NK-92 treated with Interleukin-12 subunit alpha and Interleukin-12 subunit beta, amount 100 ng/mL, for 24 hours (cell line): ENCODE measurements around the gene PHF23.
"Not testable (repeated sequence)": the region's sequence is repeated elsewhere in the genome, so short reads cannot be mapped to it uniquely, and the experiment has no call there.

Experiments used
- DNase-seq: peaks from one replicate; lab custom pipeline; 2025; lab: John Stamatoyannopoulos, UW

PHF23 gene

GRCh38 chr17:7258731-7259554 is 19.7 kb upstream of the PHF23 start:
- DNase-seq, result no peak

- DNase-seq, result no peak
Observed at GRCh38 chr17:7256766-7257456, 17.7 kb upstream of the PHF23 start.

GRCh38 chr17:7254511-7254910 is 15.3 kb upstream of the PHF23 start:
- no peak for DNase-seq

GRCh38 chr17:7253082-7253481 is 13.8 kb upstream of the PHF23 start:
- no peak for DNase-seq

GRCh38 chr17:7252176-7253043 is 13.2 kb upstream of the PHF23 start, which contains the start of gene ELP5:
ELP5 (plus strand) TSS chr17:7252215; CDS start chr17:7252551, 336 bp downstream.
- peak; percentile 74 for DNase-seq

GRCh38 chr17:7251661-7252175 is 12.5 kb upstream of the PHF23 start, which contains the start of gene CTDNEP1:
CTDNEP1 (minus strand) TSS chr17:7251734; CDS start chr17:7251296, 438 bp downstream.
- peak; percentile 91 for DNase-seq

GRCh38 chr17:7250695-7251627 is 11.7 kb upstream of the PHF23 start:
- no peak for DNase-seq

GRCh38 chr17:7249830-7250229 is 10.6 kb upstream of the PHF23 start:
- no peak for DNase-seq

GRCh38 chr17:7249214-7249613 is 10.0 kb upstream of the PHF23 start:
- DNase-seq, result no peak

- DNase-seq, result no peak
Observed at GRCh38 chr17:7248796-7249195, 9.5 kb upstream of the PHF23 start.

GRCh38 chr17:7246779-7247178 is 7.5 kb upstream of the PHF23 start:
- DNase-seq, result no peak

GRCh38 chr17:7243838-7244237 is 4.6 kb upstream of the PHF23 start:
- not testable (repeated sequence) for DNase-seq

- no peak for DNase-seq
Observed at GRCh38 chr17:7243453-7243729, 4.1 kb upstream of the PHF23 start.

GRCh38 chr17:7242717-7243452 is 3.6 kb upstream of the PHF23 start:
- DNase-seq, result peak; percentile 59

GRCh38 chr17:7241783-7242716 is 2.8 kb upstream of the PHF23 start, which contains the start of gene GABARAP:
GABARAP (minus strand) TSS chr17:7242449; CDS start chr17:7242330, 119 bp downstream.
- peak; percentile 74 for DNase-seq

GRCh38 chr17:7241090-7241733 is 2.0 kb upstream of the PHF23 start:
- no peak for DNase-seq

- no peak for DNase-seq
Observed at GRCh38 chr17:7240375-7240774, 1.1 kb upstream of the PHF23 start.

- DNase-seq, result peak; percentile 38
Observed at GRCh38 chr17:7238420-7239090, 702 bp downstream of the PHF23 start.
